Measurements from ENCODE around the gene BRF1.

GRCh38 chr14:105333613-105334364, 33.0 kb upstream of the BRF1 start:
- no peak for TF ChIP-seq EZH2 (IDR thresholded peaks at IDR 0.05)
- TF ChIP-seq POLR2AphosphoS5 (IDR thresholded peaks at IDR 0.05; ENCODE audit: borderline replicate concordance, low read depth, low read length): no peak
- no peak for TF ChIP-seq FOXP2 (optimal IDR thresholded peaks at IDR 0.05; ENCODE audit: control extremely low read depth, extremely low read length, insufficient read depth)

Measured in SK-N-MC (cell line).